ENCODE data around the gene DDX49. TPM values are rescaled to one million over a fixed set of nuclear protein-coding genes. Genes with fewer than 3 reads are reported as not detected.

Gene DDX49
- total RNA-seq, 1 donor from 2014 or later = 53.6 TPM

- H3K4me3 Mint-ChIP-seq = no peak overlapping the region
Measured at GRCh38 chr19:18922228-18922985, 2.9 kb downstream of the DDX49 start.

GRCh38 chr19:18924684-18925213, 5.2 kb downstream of the DDX49 start:
- ATAC-seq (ENCODE audit: low read depth) = no peak
- POLR2A ChIA-PET = no interaction called here
- CTCF ChIA-PET = no interaction called here
- Mint-ChIP-seq H3K27me3 (no peaks in the 10 kb centered on the region), H3K4me3 (no peak overlapping the region), H3K4me1 (peaks cover 13% of the 10 kb centered on the region), H3K9me3 (no peaks in the 10 kb centered on the region), H3K36me3 (ENCODE audit: low read depth) (peaks cover 66% of the 10 kb centered on the region), H3K27ac (no peak overlapping the region)
- intact Hi-C loops (cut with micrococcal nuclease) = no loop called here
- TF ChIP-seq CTCF (IDR thresholded peaks at IDR 0.05) = no peak
- DNase-seq = no peak

More at GRCh38 chr19:18922228-18922985, 2.9 kb downstream of the DDX49 start:
- Mint-ChIP-seq H3K9me3 (no peaks in the 10 kb centered on the region), H3K27me3 (no peaks in the 10 kb centered on the region), H3K27ac (no peak overlapping the region), H3K36me3 (ENCODE audit: low read depth) (peaks cover 68% of the 10 kb centered on the region), H3K4me1 (peaks cover 33% of the 10 kb centered on the region)
- DNase-seq (no peak), ATAC-seq (ENCODE audit: low read depth) (no peak)
- CTCF ChIA-PET = no interaction called here
- POLR2A ChIA-PET = no interaction called here
- intact Hi-C loops (cut with micrococcal nuclease) = no loop called here
- no peak for TF ChIP-seq CTCF (IDR thresholded peaks at IDR 0.05)

DNA sequence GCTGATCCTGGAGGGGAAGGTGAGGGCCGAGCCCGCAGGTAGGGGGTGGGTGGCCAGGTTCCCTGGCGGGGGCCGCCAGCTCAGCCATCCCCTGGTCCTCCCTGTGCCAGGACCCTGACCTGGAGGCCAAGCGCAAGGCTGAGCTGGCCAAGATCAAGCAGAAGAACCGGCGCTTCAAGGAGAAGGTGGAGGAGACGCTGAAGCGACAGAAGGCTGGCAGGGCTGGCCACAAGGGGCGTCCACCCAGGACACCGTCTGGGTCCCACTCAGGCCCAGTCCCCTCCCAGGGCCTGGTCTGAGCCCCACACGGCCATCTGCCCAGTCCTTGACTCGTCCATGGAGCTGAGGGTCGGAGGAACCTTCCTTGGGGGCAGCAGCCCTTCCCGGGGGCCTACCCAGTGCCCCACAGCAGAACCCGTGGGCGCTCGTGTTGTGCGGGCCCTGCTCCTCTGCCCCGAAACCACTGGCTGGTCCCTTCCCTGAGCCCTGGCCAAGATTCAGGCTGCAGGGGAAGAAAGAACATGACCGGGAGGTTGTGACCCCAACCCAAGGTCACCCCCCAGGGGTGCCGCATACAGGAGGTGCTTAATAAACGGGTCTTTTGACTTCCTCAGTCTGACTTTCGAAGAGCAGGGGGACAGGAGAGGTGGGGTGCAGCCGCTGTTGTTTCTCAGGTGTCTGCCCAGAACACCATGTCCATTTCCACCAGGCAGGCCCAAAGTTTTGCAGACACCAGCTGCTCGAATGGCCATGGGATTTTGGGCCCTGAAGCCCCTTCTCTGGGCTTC, 8.7 kb downstream of the DDX49 start:
- CTCF ChIA-PET = no interaction called here
- Mint-ChIP-seq H3K9me3 (no peaks in the 10 kb centered on the region), H3K4me1 (peaks cover 9% of the 10 kb centered on the region)

DNA sequence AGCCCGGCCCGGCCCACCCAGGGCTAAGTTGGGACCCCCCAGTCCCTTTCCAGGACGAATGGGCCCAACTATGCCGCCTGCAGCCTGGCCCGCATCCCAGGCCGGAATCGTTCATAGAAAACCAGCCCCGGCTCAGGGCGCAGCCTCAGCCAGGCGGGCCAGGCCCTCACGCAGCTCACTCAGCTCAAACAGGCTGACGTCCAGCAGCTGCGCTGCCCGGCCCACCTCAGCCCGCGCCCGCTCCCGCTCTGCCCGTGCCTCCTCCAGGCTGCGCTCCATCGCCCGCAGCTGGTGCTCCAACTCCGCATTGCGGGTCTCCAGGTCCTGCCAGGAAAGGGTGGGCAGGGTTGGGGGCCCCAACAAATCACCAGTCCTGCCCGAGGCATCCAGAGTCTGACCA, 9.8 kb downstream of the DDX49 start:
- Mint-ChIP-seq H3K27ac (no peak overlapping the region), H3K4me1 (peaks cover 14% of the 10 kb centered on the region), H3K4me3 (no peak overlapping the region), H3K27me3 (peaks cover 9% of the 10 kb centered on the region), H3K36me3 (ENCODE audit: low read depth) (peaks cover 28% of the 10 kb centered on the region), H3K9me3 (no peaks in the 10 kb centered on the region)
- DNase-seq (no peak), ATAC-seq (ENCODE audit: low read depth) (no peak)
- POLR2A ChIA-PET = interaction anchor here (0.7 to 1.3 kb wide), 2 partner anchors 10 to 19 kb away, joined by 4 to 5 read pairs; partner anchors contain the start of genes COPE and DDX49
- TF ChIP-seq CTCF (IDR thresholded peaks at IDR 0.05) = no peak
- CTCF ChIA-PET = no interaction called here
- intact Hi-C loops (cut with micrococcal nuclease) = no loop called here

More for the DNA sequence above, 8.7 kb downstream of the DDX49 start:
- Mint-ChIP-seq H3K4me3 (no peak overlapping the region), H3K27me3 (peaks cover 2% of the 10 kb centered on the region), H3K36me3 (ENCODE audit: low read depth) (peaks cover 39% of the 10 kb centered on the region), H3K27ac (no peak overlapping the region)
- no peak for DNase-seq
- POLR2A ChIA-PET = interaction anchor here (1.3 to 1.5 kb wide), 2 partner anchors 9 kb away, joined by 4 to 5 read pairs; partner anchors contain the start of genes COPE and DDX49
- no peak for TF ChIP-seq CTCF (IDR thresholded peaks at IDR 0.05)
- ATAC-seq (ENCODE audit: low read depth) = no peak
- intact Hi-C loops (cut with micrococcal nuclease) = no loop called here

All from activated B cell treated with CpG ODN at 0.5 μM for 24 hours (primary cell).